ENCODE data around the gene ABCA13.

ABCA13 gene

GRCh38 chr7:48551652-48552051 lies 380.4 kb downstream of the ABCA13 start:
- H3K36me3 Mint-ChIP-seq (ENCODE audit: insufficient read depth), result no peaks in the 10 kb centered on the region
- peaks cover 19% of the 10 kb centered on the region for H3K9me3 Mint-ChIP-seq
- no peak overlapping the region for H3K27ac Mint-ChIP-seq (ENCODE audit: low read depth)
- H3K4me1 Mint-ChIP-seq, result no peaks in the 10 kb centered on the region
- H3K4me3 Mint-ChIP-seq, result no peak overlapping the region
- DNase-seq (ENCODE audit: low spot score in 2 of 2) (no peak), ATAC-seq (replicated peaks; ENCODE audit: extremely low read depth, poor library complexity, severe bottlenecking) (no peak)
- no peaks in the 10 kb centered on the region for H3K27me3 Mint-ChIP-seq

- no peak overlapping the region for H3K4me3 Mint-ChIP-seq
- H3K27ac Mint-ChIP-seq (ENCODE audit: low read depth), result no peak overlapping the region
- no peaks in the 10 kb centered on the region for H3K36me3 Mint-ChIP-seq (ENCODE audit: insufficient read depth)
- H3K9me3 Mint-ChIP-seq, result peaks cover 30% of the 10 kb centered on the region
- H3K27me3 Mint-ChIP-seq, result no peaks in the 10 kb centered on the region
- no peaks in the 10 kb centered on the region for H3K4me1 Mint-ChIP-seq
- DNase-seq (ENCODE audit: low spot score in 2 of 2) (no peak), ATAC-seq (replicated peaks; ENCODE audit: extremely low read depth, poor library complexity, severe bottlenecking) (no peak)
These were observed 392.1 kb downstream of the ABCA13 start for GRCh38 chr7:48563334-48563733.

- DNase-seq (ENCODE audit: low spot score in 2 of 2), result no peak
- Mint-ChIP-seq H3K27me3 (no peaks in the 10 kb centered on the region), H3K36me3 (ENCODE audit: insufficient read depth) (no peaks in the 10 kb centered on the region), H3K27ac (ENCODE audit: low read depth) (no peak overlapping the region), H3K4me3 (no peak overlapping the region), H3K4me1 (no peaks in the 10 kb centered on the region), H3K9me3 (no peaks in the 10 kb centered on the region)
- no peak for ATAC-seq (replicated peaks; ENCODE audit: extremely low read depth, poor library complexity, severe bottlenecking)
These were observed 404.3 kb downstream of the ABCA13 start for GRCh38 chr7:48575516-48575915.

GRCh38 chr7:48587475-48587874 lies 416.2 kb downstream of the ABCA13 start:
- H3K36me3 Mint-ChIP-seq (ENCODE audit: insufficient read depth), result no peaks in the 10 kb centered on the region
- no peak overlapping the region for H3K27ac Mint-ChIP-seq (ENCODE audit: low read depth)
- ATAC-seq (replicated peaks; ENCODE audit: extremely low read depth, poor library complexity, severe bottlenecking) (no peak), DNase-seq (ENCODE audit: low spot score in 2 of 2) (no peak)
- H3K4me1 Mint-ChIP-seq, result no peaks in the 10 kb centered on the region
- H3K27me3 Mint-ChIP-seq, result no peaks in the 10 kb centered on the region
- no peak overlapping the region for H3K4me3 Mint-ChIP-seq
- no peaks in the 10 kb centered on the region for H3K9me3 Mint-ChIP-seq

DNA sequence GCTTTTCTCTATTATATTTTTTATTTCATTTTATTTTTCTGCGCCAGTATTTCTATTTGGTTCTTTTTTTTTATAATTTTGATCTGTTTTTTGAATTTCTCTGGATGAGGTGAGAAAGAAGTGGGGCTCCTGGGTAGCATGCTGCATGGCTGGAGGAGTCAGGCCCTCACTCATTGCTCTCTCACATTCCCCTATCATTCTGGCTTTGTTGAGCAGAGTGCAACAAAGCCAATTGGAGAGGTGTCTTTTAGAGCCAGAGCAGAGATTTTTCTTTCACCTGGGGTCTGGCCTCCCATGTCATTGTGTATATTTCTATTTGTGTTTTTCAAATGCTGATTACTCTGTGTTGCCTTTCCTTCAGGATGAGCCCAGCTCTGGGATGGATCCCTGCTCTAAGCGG lies 423.1 kb downstream of the ABCA13 start:
- no peak overlapping the region for H3K4me3 Mint-ChIP-seq
- DNase-seq (ENCODE audit: low spot score in 2 of 2), result no peak
- H3K27ac Mint-ChIP-seq (ENCODE audit: low read depth), result no peak overlapping the region
- no peaks in the 10 kb centered on the region for H3K4me1 Mint-ChIP-seq
- no peak for ATAC-seq (replicated peaks; ENCODE audit: extremely low read depth, poor library complexity, severe bottlenecking)
- no peaks in the 10 kb centered on the region for H3K9me3 Mint-ChIP-seq
- no peaks in the 10 kb centered on the region for H3K27me3 Mint-ChIP-seq
- H3K36me3 Mint-ChIP-seq (ENCODE audit: insufficient read depth), result no peaks in the 10 kb centered on the region

DNA sequence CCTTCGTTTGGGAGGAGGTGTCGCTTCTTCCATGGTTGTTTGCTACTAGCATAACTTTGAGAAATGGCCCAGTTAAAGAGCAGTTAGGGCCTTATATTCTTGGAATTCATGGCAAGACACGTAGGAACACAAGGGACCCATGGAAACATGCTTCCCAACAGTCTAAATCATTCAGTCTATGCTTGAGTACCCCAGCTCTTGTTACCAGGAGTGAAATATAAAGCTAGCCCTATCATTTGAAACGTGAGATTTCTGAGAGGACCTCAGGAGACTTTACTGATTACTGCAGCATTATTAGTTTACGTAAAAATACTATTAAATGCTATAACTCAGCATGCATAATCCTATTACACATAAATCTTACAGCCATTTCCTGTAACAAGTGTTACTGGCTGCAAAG lies 424.5 kb downstream of the ABCA13 start:
- Mint-ChIP-seq H3K27ac (ENCODE audit: low read depth) (no peak overlapping the region), H3K36me3 (ENCODE audit: insufficient read depth) (no peaks in the 10 kb centered on the region), H3K4me1 (no peaks in the 10 kb centered on the region), H3K27me3 (no peaks in the 10 kb centered on the region), H3K4me3 (no peak overlapping the region), H3K9me3 (no peaks in the 10 kb centered on the region)
- no peak for ATAC-seq (replicated peaks; ENCODE audit: extremely low read depth, poor library complexity, severe bottlenecking)
- DNase-seq (ENCODE audit: low spot score in 2 of 2), result no peak

- H3K27me3 Mint-ChIP-seq, result no peaks in the 10 kb centered on the region
- H3K4me1 Mint-ChIP-seq, result no peaks in the 10 kb centered on the region
- ATAC-seq (replicated peaks; ENCODE audit: extremely low read depth, poor library complexity, severe bottlenecking) (no peak), DNase-seq (ENCODE audit: low spot score in 2 of 2) (no peak)
- H3K4me3 Mint-ChIP-seq, result no peak overlapping the region
- H3K27ac Mint-ChIP-seq (ENCODE audit: low read depth), result no peak overlapping the region
- H3K9me3 Mint-ChIP-seq, result peaks cover 23% of the 10 kb centered on the region
- no peaks in the 10 kb centered on the region for H3K36me3 Mint-ChIP-seq (ENCODE audit: insufficient read depth)
These were observed 439.4 kb downstream of the ABCA13 start for GRCh38 chr7:48610705-48611104.

DNA sequence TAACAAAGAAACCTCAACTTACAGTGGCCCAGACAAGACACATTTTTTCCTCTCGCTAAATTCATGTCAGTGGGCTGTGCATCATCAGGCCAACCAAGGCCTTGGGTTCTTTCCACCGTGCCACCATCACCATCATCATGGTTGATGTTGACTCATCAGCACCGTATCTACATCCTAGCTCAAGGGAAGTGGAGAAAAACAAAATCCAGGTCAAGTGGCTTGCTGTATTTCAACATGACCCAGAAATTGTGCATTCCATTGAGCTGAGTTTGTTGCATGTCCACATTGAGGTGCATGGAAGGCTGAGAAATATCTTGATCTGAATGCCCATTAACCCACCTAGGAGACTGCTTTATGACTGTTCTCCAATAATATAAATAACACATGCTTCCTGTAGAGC lies 440.7 kb downstream of the ABCA13 start:
- Mint-ChIP-seq H3K9me3 (peaks cover 20% of the 10 kb centered on the region), H3K4me3 (no peak overlapping the region), H3K4me1 (no peaks in the 10 kb centered on the region), H3K27me3 (no peaks in the 10 kb centered on the region), H3K36me3 (ENCODE audit: insufficient read depth) (no peaks in the 10 kb centered on the region), H3K27ac (ENCODE audit: low read depth) (no peak overlapping the region)
- ATAC-seq (replicated peaks; ENCODE audit: extremely low read depth, poor library complexity, severe bottlenecking) (no peak), DNase-seq (ENCODE audit: low spot score in 2 of 2) (no peak)

GRCh38 chr7:48617508-48617907 lies 446.2 kb downstream of the ABCA13 start:
- DNase-seq (ENCODE audit: low spot score in 2 of 2) (no peak), ATAC-seq (replicated peaks; ENCODE audit: extremely low read depth, poor library complexity, severe bottlenecking) (no peak)
- H3K4me1 Mint-ChIP-seq, result no peaks in the 10 kb centered on the region
- H3K36me3 Mint-ChIP-seq (ENCODE audit: insufficient read depth), result no peaks in the 10 kb centered on the region
- no peaks in the 10 kb centered on the region for H3K27me3 Mint-ChIP-seq
- H3K4me3 Mint-ChIP-seq, result no peak overlapping the region
- no peak overlapping the region for H3K27ac Mint-ChIP-seq (ENCODE audit: low read depth)
- peaks cover 10% of the 10 kb centered on the region for H3K9me3 Mint-ChIP-seq

DNA sequence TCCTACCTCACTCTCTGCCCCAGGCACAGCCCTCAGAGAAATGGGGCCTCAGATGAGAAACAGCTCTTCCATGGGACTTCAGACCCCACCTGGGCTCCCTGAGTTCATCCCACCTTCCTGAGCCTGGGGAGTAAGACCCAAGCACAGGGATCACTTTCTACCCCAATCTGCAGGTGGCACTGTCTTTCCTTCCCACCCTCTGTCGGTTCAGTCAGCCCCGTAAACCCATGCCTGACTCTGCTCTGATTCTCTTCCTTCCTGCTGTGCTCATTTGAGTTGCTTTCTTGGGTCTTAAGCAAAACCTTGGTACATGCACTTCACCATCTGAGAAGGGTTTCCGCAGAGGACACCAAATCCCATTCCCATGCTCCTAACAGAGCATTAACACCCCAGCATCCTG lies 446.7 kb downstream of the ABCA13 start:
- Mint-ChIP-seq H3K27me3 (no peaks in the 10 kb centered on the region), H3K9me3 (peaks cover 12% of the 10 kb centered on the region), H3K36me3 (ENCODE audit: insufficient read depth) (no peaks in the 10 kb centered on the region), H3K27ac (ENCODE audit: low read depth) (no peak overlapping the region), H3K4me1 (no peaks in the 10 kb centered on the region), H3K4me3 (no peak overlapping the region)
- DNase-seq (ENCODE audit: low spot score in 2 of 2) (no peak), ATAC-seq (replicated peaks; ENCODE audit: extremely low read depth, poor library complexity, severe bottlenecking) (no peak)

DNA sequence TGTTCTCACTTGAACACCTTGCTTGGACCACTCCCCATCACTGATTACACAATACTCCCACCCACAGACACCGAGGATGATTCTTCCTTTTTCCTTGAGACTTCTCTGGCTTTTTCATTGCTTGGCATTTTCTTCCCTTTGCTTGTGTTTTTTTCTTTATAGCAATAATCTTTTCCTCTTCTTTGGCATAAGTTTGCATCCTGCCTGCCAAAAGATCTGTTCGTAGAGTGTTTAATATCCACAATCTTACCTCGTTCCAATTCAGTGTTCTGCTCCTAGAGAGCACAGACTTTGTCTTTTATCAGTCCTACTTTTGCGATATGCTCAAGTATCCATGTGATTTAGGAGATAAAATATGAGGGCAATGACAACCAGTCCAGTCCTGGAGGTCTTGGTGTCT lies 449.8 kb downstream of the ABCA13 start:
- H3K27me3 Mint-ChIP-seq, result no peaks in the 10 kb centered on the region
- no peak overlapping the region for H3K27ac Mint-ChIP-seq (ENCODE audit: low read depth)
- DNase-seq (ENCODE audit: low spot score in 2 of 2) (no peak), ATAC-seq (replicated peaks; ENCODE audit: extremely low read depth, poor library complexity, severe bottlenecking) (no peak)
- H3K36me3 Mint-ChIP-seq (ENCODE audit: insufficient read depth), result no peaks in the 10 kb centered on the region
- H3K4me3 Mint-ChIP-seq, result no peak overlapping the region
- no peaks in the 10 kb centered on the region for H3K4me1 Mint-ChIP-seq
- H3K9me3 Mint-ChIP-seq, result peaks cover 15% of the 10 kb centered on the region

- Mint-ChIP-seq H3K9me3 (peaks cover 16% of the 10 kb centered on the region), H3K36me3 (ENCODE audit: insufficient read depth) (no peaks in the 10 kb centered on the region), H3K4me3 (no peak overlapping the region), H3K27ac (ENCODE audit: low read depth) (no peak overlapping the region), H3K27me3 (no peaks in the 10 kb centered on the region), H3K4me1 (no peaks in the 10 kb centered on the region)
- ATAC-seq (replicated peaks; ENCODE audit: extremely low read depth, poor library complexity, severe bottlenecking), result no peak
- DNase-seq (ENCODE audit: low spot score in 2 of 2), result no peak
These were observed 455.9 kb downstream of the ABCA13 start for GRCh38 chr7:48627164-48627563.

DNA sequence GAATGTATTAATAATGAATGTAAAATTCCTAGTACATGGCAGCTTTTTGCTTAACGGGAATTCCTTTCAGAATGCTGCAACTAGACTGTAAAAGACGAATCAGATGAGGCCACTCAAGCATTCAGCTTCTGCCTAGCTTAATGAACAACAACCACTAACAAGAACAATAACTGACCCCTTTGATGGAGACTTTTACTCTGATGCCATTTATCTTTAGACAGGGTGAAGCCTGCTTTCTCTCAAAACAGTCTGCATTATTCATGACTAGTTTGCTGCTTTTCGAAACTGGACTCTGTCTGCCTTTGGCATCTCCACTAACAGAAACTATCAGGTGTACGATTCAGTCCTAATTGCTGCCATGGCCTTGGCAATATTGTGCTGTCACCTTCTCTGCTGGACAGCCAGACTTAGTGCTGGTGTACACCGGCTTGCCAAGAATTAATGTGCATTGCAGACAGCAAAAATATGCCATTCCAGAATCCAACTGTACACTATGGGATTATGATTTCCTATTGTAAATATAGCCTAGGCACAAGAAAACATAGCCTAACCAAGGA lies 457.6 kb downstream of the ABCA13 start:
- no peak overlapping the region for H3K27ac Mint-ChIP-seq (ENCODE audit: low read depth)

GRCh38 chr7:48634116-48634632 lies 462.9 kb downstream of the ABCA13 start:
- DNase-seq (ENCODE audit: low spot score in 2 of 2), result no peak
- no peaks in the 10 kb centered on the region for H3K4me1 Mint-ChIP-seq
- H3K4me3 Mint-ChIP-seq, result no peak overlapping the region
- ATAC-seq (replicated peaks; ENCODE audit: extremely low read depth, poor library complexity, severe bottlenecking), result no peak
- H3K9me3 Mint-ChIP-seq, result no peaks in the 10 kb centered on the region
- no peaks in the 10 kb centered on the region for H3K36me3 Mint-ChIP-seq (ENCODE audit: insufficient read depth)
- no peak overlapping the region for H3K27ac Mint-ChIP-seq (ENCODE audit: low read depth)
- no peaks in the 10 kb centered on the region for H3K27me3 Mint-ChIP-seq

More for the DNA sequence above, 457.6 kb downstream of the ABCA13 start:
- ATAC-seq (replicated peaks; ENCODE audit: extremely low read depth, poor library complexity, severe bottlenecking) (no peak), DNase-seq (ENCODE audit: low spot score in 2 of 2) (no peak)
- Mint-ChIP-seq H3K4me3 (no peak overlapping the region), H3K27me3 (no peaks in the 10 kb centered on the region), H3K9me3 (peaks cover 10% of the 10 kb centered on the region), H3K4me1 (no peaks in the 10 kb centered on the region), H3K36me3 (ENCODE audit: insufficient read depth) (no peaks in the 10 kb centered on the region)

All from central memory CD8-positive, alpha-beta T cell (primary cell).